SK-N-MC (cell line): ENCODE measurements around the gene MARCOL.

Experiments
- EZH2 ChIP-seq: fragments of 200-600 bp; sonication (generic); IDR thresholded peaks from one replicate; pipeline ENCODE4 v1.6.1; 2017; ENCODE audit warnings: antibody characterized with exemption
- FOXP2 ChIP-seq: optimal IDR thresholded peaks from 2 replicates; pipeline ENCODE3; 2011; ENCODE audit warnings: mild to moderate bottlenecking, moderate library complexity; ENCODE audit not compliant: insufficient read depth; ENCODE audit errors: extremely low read length, control extremely low read depth
- POLR2AphosphoS5 ChIP-seq: IDR thresholded peaks from 2 replicates; pipeline ENCODE4 v1.6.1; 2012; ENCODE audit warnings: mild to moderate bottlenecking, low read depth, low read length, borderline replicate concordance

- no peak for TF ChIP-seq POLR2AphosphoS5
- no peak for TF ChIP-seq EZH2
- no peak for TF ChIP-seq FOXP2
Measured at GRCh38 chr5:148237785-148238417, 424 bp upstream of the MARCOL start.
